Activated CD4-positive, alpha-beta T cell treated with anti-CD3 and anti-CD28 coated beads, Interleukin-2, amount 10 ng/mL, durations not matched to agents 24 days and 14 days (primary cell): ENCODE results near the gene KCTD14. TPM values are rescaled to one million over a fixed set of nuclear protein-coding genes. Genes with fewer than 3 reads are reported as not detected.
"Not testable (repeated sequence)": the region's sequence is repeated elsewhere in the genome, so short reads cannot be mapped to it uniquely, and the experiment has no call there.

Experiments used
- DNase-seq: peaks from one replicate; pipeline ENCODE4 v3.0.0; 2022
- H3K27ac Mint-ChIP-seq: one replicate; pipeline ENCODE4 v1.8.0; 2022; ENCODE audit warnings: mild to moderate bottlenecking, mixed read lengths
- H3K27me3 Mint-ChIP-seq: one replicate; pipeline ENCODE4 v1.8.0; 2022; ENCODE audit warnings: mixed read lengths
- H3K36me3 Mint-ChIP-seq: one replicate; pipeline ENCODE4 v1.8.0; 2022; ENCODE audit warnings: low read depth, mild to moderate bottlenecking, mixed read lengths
- H3K4me1 Mint-ChIP-seq: one replicate; pipeline ENCODE4 v1.8.0; 2021; ENCODE audit warnings: mixed read lengths
- H3K4me3 Mint-ChIP-seq: one replicate; pipeline ENCODE4 v1.8.0; 2022; ENCODE audit warnings: mild to moderate bottlenecking, moderate library complexity, mixed read lengths
- H3K9me3 Mint-ChIP-seq: one replicate; pipeline ENCODE4 v1.8.0; 2021; ENCODE audit warnings: mixed read lengths
- intact Hi-C: fragments of 100-400 bp; cut with micrococcal nuclease; formaldehyde crosslinking; loops from one replicate; pipeline ENCODE4 v1.15.1; 2023
- total RNA-seq: library from RNA; stranded (reverse); gene quantifications from 2 replicates; pipeline ENCODE4 v1.2.3, GENCODE V29; 2022

The KCTD14 gene
- total RNA-seq, 1 donor from 2014 or later = 0.35 TPM

GRCh38 chr11:78039919-78040671, 17.0 kb upstream of the KCTD14 start:
- Mint-ChIP-seq H3K36me3 (no peaks in the 10 kb centered on the region), H3K4me1 (peaks cover 10% of the 10 kb centered on the region), H3K9me3 (no peaks in the 10 kb centered on the region), H3K4me3 (peak overlapping the region; percentile 49), H3K27me3 (peaks cover 4% of the 10 kb centered on the region), H3K27ac (peak overlapping the region; percentile 86)
- intact Hi-C loops = no loop called here
- DNase-seq = peak; percentile 59

- Mint-ChIP-seq H3K27me3 (peaks cover 4% of the 10 kb centered on the region), H3K36me3 (no peaks in the 10 kb centered on the region), H3K4me3 (peak overlapping the region; percentile 49), H3K9me3 (no peaks in the 10 kb centered on the region), H3K4me1 (peaks cover 10% of the 10 kb centered on the region), H3K27ac (peak overlapping the region; percentile 86)
- intact Hi-C loops = no loop called here
- DNase-seq = no peak
Observed at GRCh38 chr11:78039391-78039918, 16.4 kb upstream of the KCTD14 start.

- H3K4me1 Mint-ChIP-seq = peaks cover 10% of the 10 kb centered on the region
- intact Hi-C loops = no loop called here
- no peak overlapping the region for H3K4me3 Mint-ChIP-seq
- no peak for DNase-seq
- peaks cover 4% of the 10 kb centered on the region for H3K27me3 Mint-ChIP-seq
- no peaks in the 10 kb centered on the region for H3K9me3 Mint-ChIP-seq
- H3K36me3 Mint-ChIP-seq = no peaks in the 10 kb centered on the region
- no peak overlapping the region for H3K27ac Mint-ChIP-seq
Observed at GRCh38 chr11:78038697-78039313, 15.7 kb upstream of the KCTD14 start.

- no peak overlapping the region for H3K27ac Mint-ChIP-seq
Observed at GRCh38 chr11:78037825-78038620, 14.9 kb upstream of the KCTD14 start.

GRCh38 chr11:78037056-78037455, 14.0 kb upstream of the KCTD14 start:
- Mint-ChIP-seq H3K27ac (no peak overlapping the region), H3K36me3 (no peaks in the 10 kb centered on the region), H3K4me1 (peaks cover 9% of the 10 kb centered on the region), H3K27me3 (no peaks in the 10 kb centered on the region), H3K9me3 (no peaks in the 10 kb centered on the region), H3K4me3 (no peak overlapping the region)
- DNase-seq = no peak
- intact Hi-C loops = no loop called here

More at GRCh38 chr11:78037825-78038620, 14.9 kb upstream of the KCTD14 start:
- Mint-ChIP-seq H3K36me3 (no peaks in the 10 kb centered on the region), H3K9me3 (no peaks in the 10 kb centered on the region), H3K4me1 (peaks cover 9% of the 10 kb centered on the region), H3K27me3 (no peaks in the 10 kb centered on the region), H3K4me3 (no peak overlapping the region)
- intact Hi-C loops = no loop called here
- DNase-seq = no peak

GRCh38 chr11:78036313-78036712, 13.2 kb upstream of the KCTD14 start:
- intact Hi-C loops = no loop called here
- H3K4me1 Mint-ChIP-seq = peaks cover 9% of the 10 kb centered on the region
- H3K27me3 Mint-ChIP-seq = no peaks in the 10 kb centered on the region
- no peak for DNase-seq
- no peak overlapping the region for H3K4me3 Mint-ChIP-seq
- H3K36me3 Mint-ChIP-seq = no peaks in the 10 kb centered on the region
- no peaks in the 10 kb centered on the region for H3K9me3 Mint-ChIP-seq
- no peak overlapping the region for H3K27ac Mint-ChIP-seq

- peaks cover under 1% of the 10 kb centered on the region for H3K4me1 Mint-ChIP-seq
- intact Hi-C loops = no loop called here
- H3K27ac Mint-ChIP-seq = no peak overlapping the region
- no peaks in the 10 kb centered on the region for H3K9me3 Mint-ChIP-seq
- no peaks in the 10 kb centered on the region for H3K27me3 Mint-ChIP-seq
- no peak overlapping the region for H3K4me3 Mint-ChIP-seq
- DNase-seq = no peak
- H3K36me3 Mint-ChIP-seq = no peaks in the 10 kb centered on the region
Observed at GRCh38 chr11:78034623-78035022, 11.5 kb upstream of the KCTD14 start.

GRCh38 chr11:78033040-78033439, 10.0 kb upstream of the KCTD14 start:
- H3K4me3 Mint-ChIP-seq = no peak overlapping the region
- no peaks in the 10 kb centered on the region for H3K9me3 Mint-ChIP-seq
- H3K4me1 Mint-ChIP-seq = no peaks in the 10 kb centered on the region
- no peaks in the 10 kb centered on the region for H3K27me3 Mint-ChIP-seq
- DNase-seq = no peak
- H3K27ac Mint-ChIP-seq = no peak overlapping the region
- no peaks in the 10 kb centered on the region for H3K36me3 Mint-ChIP-seq
- intact Hi-C loops = no loop called here

GRCh38 chr11:78032090-78032489, 9.0 kb upstream of the KCTD14 start:
- no peaks in the 10 kb centered on the region for H3K27me3 Mint-ChIP-seq
- intact Hi-C loops = no loop called here
- no peak overlapping the region for H3K4me3 Mint-ChIP-seq
- no peaks in the 10 kb centered on the region for H3K4me1 Mint-ChIP-seq
- H3K36me3 Mint-ChIP-seq = no peaks in the 10 kb centered on the region
- no peak overlapping the region for H3K27ac Mint-ChIP-seq
- DNase-seq = no peak
- H3K9me3 Mint-ChIP-seq = no peaks in the 10 kb centered on the region

- no peaks in the 10 kb centered on the region for H3K27me3 Mint-ChIP-seq
- H3K27ac Mint-ChIP-seq = no peak overlapping the region
- no peak overlapping the region for H3K4me3 Mint-ChIP-seq
- H3K4me1 Mint-ChIP-seq = no peaks in the 10 kb centered on the region
- intact Hi-C loops = no loop called here
- no peaks in the 10 kb centered on the region for H3K36me3 Mint-ChIP-seq
- no peaks in the 10 kb centered on the region for H3K9me3 Mint-ChIP-seq
- no peak for DNase-seq
Observed at GRCh38 chr11:78031629-78032028, 8.6 kb upstream of the KCTD14 start.

GRCh38 chr11:78030429-78031325, 7.6 kb upstream of the KCTD14 start:
- Mint-ChIP-seq H3K4me3 (no peak overlapping the region), H3K9me3 (no peaks in the 10 kb centered on the region), H3K27ac (no peak overlapping the region), H3K27me3 (no peaks in the 10 kb centered on the region), H3K36me3 (no peaks in the 10 kb centered on the region), H3K4me1 (no peaks in the 10 kb centered on the region)
- intact Hi-C loops = no loop called here
- no peak for DNase-seq

- intact Hi-C loops, H3K4me1 Mint-ChIP-seq, H3K36me3 Mint-ChIP-seq, H3K4me3 Mint-ChIP-seq, DNase-seq, H3K9me3 Mint-ChIP-seq, H3K27me3 Mint-ChIP-seq, H3K27ac Mint-ChIP-seq: not testable (repeated sequence)
Observed at GRCh38 chr11:78028423-78028822, 5.3 kb upstream of the KCTD14 start.

- Mint-ChIP-seq H3K9me3 (no peaks in the 10 kb centered on the region), H3K27me3 (peaks cover 7% of the 10 kb centered on the region), H3K27ac (no peak overlapping the region), H3K4me3 (no peak overlapping the region), H3K36me3 (no peaks in the 10 kb centered on the region), H3K4me1 (peaks cover 1% of the 10 kb centered on the region)
- DNase-seq = no peak
- intact Hi-C loops = no loop called here
Observed at GRCh38 chr11:78027759-78028158, 4.7 kb upstream of the KCTD14 start.
